Chondrocyte (in vitro differentiated cells): Measurements from ENCODE around the gene DENND1C. TPM values are rescaled to one million over a fixed set of nuclear protein-coding genes. Genes with fewer than 3 reads are reported as not detected.
"Not testable (repeated sequence)": the region's sequence is repeated elsewhere in the genome, so short reads cannot be mapped to it uniquely, and the experiment has no call there.

ENCODE experiments used
- DNase-seq: peaks from one replicate; pipeline ENCODE4 v3.0.0; 2021; ENCODE audit warnings: mixed read lengths, low spot score
- H3K27ac Mint-ChIP-seq: one replicate; pipeline ENCODE4 v1.8.0; 2021; ENCODE audit warnings: mild to moderate bottlenecking, moderate library complexity, mixed read lengths; ENCODE audit not compliant: unreplicated experiment
- H3K27me3 Mint-ChIP-seq: 2 replicates; pipeline ENCODE4 v1.8.0; 2021; ENCODE audit warnings: low read depth, mixed read lengths
- H3K36me3 Mint-ChIP-seq: 2 replicates; pipeline ENCODE4 v1.8.0; 2021; ENCODE audit warnings: low read depth, mixed read lengths
- H3K4me1 Mint-ChIP-seq: 2 replicates; pipeline ENCODE4 v1.8.0; 2021; ENCODE audit warnings: low read depth, mild to moderate bottlenecking, mixed read lengths
- H3K4me3 Mint-ChIP-seq: one replicate; pipeline ENCODE4 v1.8.0; 2021; ENCODE audit warnings: mild to moderate bottlenecking, moderate library complexity, mixed read lengths; ENCODE audit not compliant: unreplicated experiment
- H3K9me3 Mint-ChIP-seq: 2 replicates; pipeline ENCODE4 v1.8.0; 2021; ENCODE audit warnings: low read depth, mixed read lengths
- total RNA-seq: library from RNA; stranded (reverse); gene quantifications from 3 replicates; pipeline ENCODE4 v1.2.1, GENCODE V29; 2021
- TF ChIP-seq, protein P1 (sequence below): fragments of 200-600 bp; sonication (generic); IDR thresholded peaks from 2 replicates; pipeline ENCODE4 v1.5.0; 2021; ENCODE audit warnings: antibody characterized with exemption, mild to moderate bottlenecking, moderate library complexity

DENND1C gene
- total RNA-seq, 1 donor from 2014 or later, result not detected

GRCh38 chr19:6514089-6514488 is 32.5 kb upstream of the DENND1C start:
- Mint-ChIP-seq H3K27me3 (no peaks in the 10 kb centered on the region), H3K27ac (no peak overlapping the region), H3K4me1 (peaks cover 26% of the 10 kb centered on the region), H3K9me3 (no peaks in the 10 kb centered on the region), H3K4me3 (no peak overlapping the region), H3K36me3 (no peaks in the 10 kb centered on the region)
- TF ChIP-seq, protein P1, sequence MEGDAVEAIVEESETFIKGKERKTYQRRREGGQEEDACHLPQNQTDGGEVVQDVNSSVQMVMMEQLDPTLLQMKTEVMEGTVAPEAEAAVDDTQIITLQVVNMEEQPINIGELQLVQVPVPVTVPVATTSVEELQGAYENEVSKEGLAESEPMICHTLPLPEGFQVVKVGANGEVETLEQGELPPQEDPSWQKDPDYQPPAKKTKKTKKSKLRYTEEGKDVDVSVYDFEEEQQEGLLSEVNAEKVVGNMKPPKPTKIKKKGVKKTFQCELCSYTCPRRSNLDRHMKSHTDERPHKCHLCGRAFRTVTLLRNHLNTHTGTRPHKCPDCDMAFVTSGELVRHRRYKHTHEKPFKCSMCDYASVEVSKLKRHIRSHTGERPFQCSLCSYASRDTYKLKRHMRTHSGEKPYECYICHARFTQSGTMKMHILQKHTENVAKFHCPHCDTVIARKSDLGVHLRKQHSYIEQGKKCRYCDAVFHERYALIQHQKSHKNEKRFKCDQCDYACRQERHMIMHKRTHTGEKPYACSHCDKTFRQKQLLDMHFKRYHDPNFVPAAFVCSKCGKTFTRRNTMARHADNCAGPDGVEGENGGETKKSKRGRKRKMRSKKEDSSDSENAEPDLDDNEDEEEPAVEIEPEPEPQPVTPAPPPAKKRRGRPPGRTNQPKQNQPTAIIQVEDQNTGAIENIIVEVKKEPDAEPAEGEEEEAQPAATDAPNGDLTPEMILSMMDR, result no peak
- DNase-seq, result no peak

- Mint-ChIP-seq H3K4me3 (no peak overlapping the region), H3K36me3 (no peaks in the 10 kb centered on the region), H3K9me3 (no peaks in the 10 kb centered on the region), H3K27me3 (no peaks in the 10 kb centered on the region), H3K4me1 (peaks cover 4% of the 10 kb centered on the region), H3K27ac (no peak overlapping the region)
- TF ChIP-seq, protein P1, result no peak
- DNase-seq, result no peak
Measured at GRCh38 chr19:6510618-6511017, 29.0 kb upstream of the DENND1C start.

DNA sequence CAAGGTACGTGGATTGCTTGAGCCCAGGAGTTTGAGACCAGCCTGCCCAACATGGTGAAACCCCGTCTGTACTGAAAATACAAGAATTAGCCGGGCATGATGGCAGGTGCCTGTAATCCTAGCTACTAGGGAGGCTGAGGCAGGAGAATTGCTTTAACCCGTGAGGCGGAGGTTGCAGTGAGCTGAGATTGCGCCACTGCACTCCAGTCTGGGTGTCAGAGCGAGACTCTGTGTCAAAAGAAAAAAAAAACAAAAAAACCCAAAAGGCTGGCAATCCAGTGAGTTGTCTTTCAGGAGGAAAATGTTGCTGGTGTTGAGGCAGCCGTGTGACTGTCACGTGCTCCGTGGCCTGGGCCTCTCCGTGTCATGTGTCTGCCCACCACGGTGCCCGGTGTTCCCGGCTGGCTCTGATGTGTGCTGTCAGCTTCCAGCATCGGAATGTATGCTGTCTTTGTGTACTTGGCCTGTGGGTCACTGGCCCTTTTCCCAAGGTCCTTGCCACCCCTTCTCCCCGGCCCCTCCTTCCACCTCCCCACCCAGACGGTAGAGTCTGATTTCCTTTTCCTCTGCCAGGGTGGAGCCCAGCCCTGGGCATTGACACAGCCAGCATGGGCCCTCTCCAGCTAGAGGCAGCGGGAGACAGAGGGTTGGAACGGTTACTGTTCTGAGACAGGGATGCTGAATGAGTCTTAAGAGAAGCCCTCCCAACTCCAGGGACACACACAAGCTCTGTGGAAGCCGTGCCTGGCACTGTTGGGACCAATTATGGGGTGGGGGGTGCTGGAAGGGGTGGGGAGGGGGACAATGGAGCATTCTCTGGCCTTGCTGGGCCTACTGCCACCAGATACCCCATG is 27.8 kb upstream of the DENND1C start:
- DNase-seq, result no peak
- TF ChIP-seq, protein P1, result peak; percentile 9
- no peaks in the 10 kb centered on the region for H3K9me3 Mint-ChIP-seq
- H3K4me1 Mint-ChIP-seq, result peaks cover 4% of the 10 kb centered on the region
- H3K36me3 Mint-ChIP-seq, result no peaks in the 10 kb centered on the region
- peak overlapping the region; percentile 76 for H3K27ac Mint-ChIP-seq
- H3K4me3 Mint-ChIP-seq, result no peak overlapping the region
- no peaks in the 10 kb centered on the region for H3K27me3 Mint-ChIP-seq

DNA sequence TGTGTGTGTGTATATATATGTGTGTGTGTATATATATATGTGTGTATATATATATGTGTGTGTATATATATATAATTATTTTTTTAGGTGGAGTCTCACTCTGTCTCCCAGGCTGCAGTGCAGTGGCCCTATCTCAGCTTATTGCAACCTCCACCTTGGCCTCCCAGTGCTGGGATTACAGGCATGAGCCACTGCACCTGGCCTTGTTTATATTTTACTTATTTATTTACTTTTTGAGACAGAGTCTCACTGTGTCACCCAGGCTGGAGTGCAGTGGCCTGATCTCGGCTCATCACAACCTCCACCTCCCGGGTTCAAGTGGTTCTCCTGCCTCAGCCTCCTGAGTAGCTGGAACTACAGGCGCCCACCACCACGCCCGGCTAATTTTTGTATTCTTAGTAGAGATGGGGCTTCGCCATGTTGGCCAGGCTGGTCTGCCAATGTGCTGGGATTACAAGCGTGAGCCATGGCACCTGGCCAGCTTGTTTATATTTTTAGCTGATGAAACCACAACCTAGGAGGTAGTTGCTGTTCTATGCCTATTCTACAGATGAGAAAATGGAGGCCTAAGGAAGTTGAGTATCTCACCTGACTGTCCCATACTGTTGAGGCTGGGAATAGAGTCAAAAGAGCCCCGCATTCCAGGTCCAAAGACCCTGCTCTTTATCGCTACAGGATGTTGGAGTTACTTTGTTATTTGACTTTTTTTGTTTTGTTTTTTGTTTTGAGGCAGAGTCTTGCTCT is 26.6 kb upstream of the DENND1C start:
- not testable (repeated sequence) for H3K4me1 Mint-ChIP-seq, H3K4me3 Mint-ChIP-seq, H3K27me3 Mint-ChIP-seq, H3K9me3 Mint-ChIP-seq, H3K27ac Mint-ChIP-seq, DNase-seq, H3K36me3 Mint-ChIP-seq

- Mint-ChIP-seq H3K4me1 (peaks cover 6% of the 10 kb centered on the region), H3K9me3 (no peaks in the 10 kb centered on the region), H3K4me3 (no peak overlapping the region), H3K27ac (no peak overlapping the region), H3K27me3 (peaks cover 29% of the 10 kb centered on the region), H3K36me3 (peaks cover 3% of the 10 kb centered on the region)
- DNase-seq, result no peak
- TF ChIP-seq, protein P1, result no peak
Measured at GRCh38 chr19:6503407-6504201, 22.0 kb upstream of the DENND1C start.
